GM23338 (cell line): Measurements from ENCODE around the gene OLFML2A. TPM values are rescaled to one million over a fixed set of nuclear protein-coding genes. Genes with fewer than 3 reads are reported as not detected.

Source experiments
- ATAC-seq: fragments of 200-7000 bp; cut with Tn5 transposase; 3 replicates; pipeline ENCODE4 v1.9.1; 2020
- DNase-seq: peaks from one replicate; pipeline ENCODE4 v3.0.0-alpha.2; 2015; ENCODE audit warnings: low spot score
- H2AFZ ChIP-seq: fragments of 200-600 bp; sonication (generic); 2 replicates; pipeline ENCODE4 v1.8.0; 2016; ENCODE audit warnings: antibody characterized with exemption, mild to moderate bottlenecking, moderate library complexity
- H3F3A ChIP-seq: fragments of 200-600 bp; sonication (generic); replicated peaks from 2 replicates; pipeline ENCODE4 v1.8.0; 2017; ENCODE audit warnings: antibody characterized with exemption, mixed run types, low read depth
- H3K27ac ChIP-seq: fragments of 200-600 bp; sonication (generic); 2 replicates; pipeline ENCODE4 v1.6.1; 2016; ENCODE audit warnings: low read depth
- H3K27me3 ChIP-seq: fragments of 200-600 bp; sonication (generic); 2 replicates; pipeline ENCODE4 v1.8.0; 2016; ENCODE audit warnings: mild to moderate bottlenecking, mixed run types, moderate library complexity; ENCODE audit not compliant: insufficient read depth
- H3K36me3 ChIP-seq: fragments of 200-600 bp; sonication (generic); 2 replicates; pipeline ENCODE4 v1.8.0; 2016; ENCODE audit warnings: mild to moderate bottlenecking; ENCODE audit not compliant: insufficient read depth
- H3K4me1 ChIP-seq: fragments of 200-600 bp; sonication (generic); 2 replicates; pipeline ENCODE4 v1.8.0; 2016; ENCODE audit warnings: mild to moderate bottlenecking, moderate library complexity; ENCODE audit not compliant: insufficient read depth
- H3K4me2 ChIP-seq: fragments of 200-600 bp; sonication (generic); 2 replicates; pipeline ENCODE4 v1.7.1; 2017; ENCODE audit warnings: mixed run types
- H3K4me3 ChIP-seq: fragments of 200-600 bp; sonication (generic); 2 replicates; pipeline ENCODE4 v1.6.1; 2016; ENCODE audit warnings: mixed run types
- H3K79me2 ChIP-seq: fragments of 200-600 bp; sonication (generic); replicated peaks from 2 replicates; pipeline ENCODE4 v1.8.0; 2017; ENCODE audit warnings: mild to moderate bottlenecking; ENCODE audit not compliant: insufficient read depth
- H3K9me2 ChIP-seq: fragments of 200-600 bp; sonication (generic); 2 replicates; pipeline ENCODE4 v1.8.0; 2017; ENCODE audit not compliant: insufficient read depth
- H4K20me1 ChIP-seq: fragments of 200-600 bp; sonication (generic); replicated peaks from 2 replicates; pipeline ENCODE4 v1.8.0; 2017; ENCODE audit warnings: mild to moderate bottlenecking; ENCODE audit not compliant: insufficient read depth
- H3K27ac Mint-ChIP-seq: 2 replicates; pipeline ENCODE4 v1.8.0; 2020; ENCODE audit warnings: inconsistent platforms, mild to moderate bottlenecking, moderate library complexity, mixed read lengths
- H3K27me3 Mint-ChIP-seq: 3 replicates; pipeline ENCODE4 v1.8.0; 2022; ENCODE audit warnings: low read depth, mild to moderate bottlenecking, moderate library complexity, mixed read lengths, inconsistent platforms; ENCODE audit not compliant: insufficient read depth, poor library complexity
- H3K36me3 Mint-ChIP-seq: 3 replicates; pipeline ENCODE4 v1.8.0; 2021; ENCODE audit warnings: low read depth, mild to moderate bottlenecking, inconsistent platforms, moderate library complexity, mixed read lengths
- H3K4me1 Mint-ChIP-seq: 3 replicates; pipeline ENCODE4 v1.8.0; 2020; ENCODE audit warnings: mild to moderate bottlenecking, inconsistent platforms, mixed read lengths
- H3K4me3 Mint-ChIP-seq: 3 replicates; pipeline ENCODE4 v1.8.0; 2021; ENCODE audit warnings: moderate library complexity, mild to moderate bottlenecking, inconsistent platforms, mixed read lengths
- H3K9me3 Mint-ChIP-seq: 3 replicates; pipeline ENCODE4 v1.8.0; 2020; ENCODE audit warnings: moderate library complexity, mild to moderate bottlenecking, inconsistent platforms, mixed read lengths
- CREB1 ChIP-seq: fragments of 250-450 bp; sonication (Bioruptor Pico); IDR thresholded peaks from 2 replicates; pipeline ENCODE4 v1.5.0; 2020; ENCODE audit warnings: low read depth, mild to moderate bottlenecking, moderate library complexity
- EZH2phosphoT487 ChIP-seq: fragments of 200-600 bp; sonication (generic); IDR thresholded peaks from one replicate; pipeline ENCODE4 v1.8.1; 2018; ENCODE audit warnings: antibody characterized with exemption; ENCODE audit not compliant: unreplicated experiment
- NANOG ChIP-seq: IDR thresholded peaks from 2 replicates; pipeline ENCODE4 v1.6.1; 2016; ENCODE audit warnings: antibody characterized with exemption, borderline replicate concordance
- STAT1 ChIP-seq: IDR thresholded peaks from one replicate; pipeline ENCODE4 v1.6.1; 2016; ENCODE audit warnings: antibody characterized with exemption; ENCODE audit not compliant: unreplicated experiment
- ZNF114 ChIP-seq: fragments of 250-450 bp; sonication (Bioruptor Pico); IDR thresholded peaks from 2 replicates; pipeline ENCODE4 v1.5.0; 2020; ENCODE audit warnings: mild to moderate bottlenecking, moderate library complexity
- polyA plus RNA-seq: library from polyadenylated mRNA; unstranded; fragments of >200 nt; fragmentation: Nextera tagmentation; extraction: Ambion mirVana; gene quantifications from 2 replicates; pipeline ENCODE4 v1.2.1, GENCODE V29; 2016
- total RNA-seq: library from RNA; depleted of rRNA; stranded (reverse); fragments of >200 nt; shearing (Covaris generic); gene quantifications from 2 replicates; pipeline ENCODE4 v1.2.3, GENCODE V29; 2014
- TF ChIP-seq, protein P1 (sequence below): IDR thresholded peaks from 2 replicates; pipeline ENCODE4 v1.6.1; 2016; ENCODE audit warnings: antibody characterized with exemption
- TF ChIP-seq, protein P2 (sequence below): fragments of 250-450 bp; sonication (Bioruptor Pico); IDR thresholded peaks from 2 replicates; pipeline ENCODE4 v1.5.0; 2020; ENCODE audit warnings: mild to moderate bottlenecking, moderate library complexity
- TF ChIP-seq, protein P3 (sequence below), 2 experiments: fragments of 200-600 bp in 1 of 2; sonication (generic) in 1 of 2; conservative IDR thresholded peaks; 2 replicates each; pipeline versions ENCODE4 v1.5.1 to v1.6.1; 2016 to 2017; ENCODE audit warnings: antibody characterized with exemption in 2 of 2, low read depth in 2 of 2, mild to moderate bottlenecking in 2 of 2, moderate library complexity in 1 of 2

OLFML2A gene
- total and polyA plus RNA-seq, 2 experiments from 2014 or later, result 1.1 to 6.7 TPM

DNA sequence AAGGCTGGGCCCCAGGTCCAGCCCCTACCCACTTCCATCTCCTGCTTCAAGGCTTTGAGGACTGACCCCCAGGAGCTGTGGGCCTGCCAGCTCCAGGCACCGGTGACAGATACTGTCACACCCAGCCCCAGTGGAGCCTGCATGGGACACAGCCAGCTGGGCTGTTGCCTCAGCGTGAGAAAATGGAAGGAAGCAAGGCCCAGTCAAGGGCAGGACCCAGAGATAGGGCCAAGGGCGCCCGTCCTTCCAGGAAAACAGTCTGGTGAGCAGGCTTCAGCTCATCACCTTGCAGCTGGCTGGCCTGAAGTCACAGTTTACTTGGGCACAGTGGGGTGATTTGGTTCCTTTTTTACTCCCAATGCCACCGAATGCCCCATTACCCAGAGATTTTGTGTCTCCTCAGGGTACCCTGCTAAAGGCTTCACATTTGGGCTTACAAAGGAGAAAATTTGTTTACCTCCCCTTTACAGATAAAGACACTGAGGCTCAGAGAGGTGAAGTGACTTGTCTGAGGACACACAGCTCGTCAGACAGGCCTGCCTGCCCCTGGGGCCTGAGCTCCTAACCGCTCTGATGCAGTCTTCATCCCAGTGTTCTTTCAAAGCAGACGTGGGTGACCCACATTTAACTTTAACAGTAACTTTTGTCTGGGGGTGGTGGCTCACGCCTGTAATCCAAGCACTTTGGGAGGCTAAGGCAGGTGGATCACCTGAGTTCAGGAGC is 54.9 kb downstream of the OLFML2A start:
- no peaks in the 10 kb centered on the region for H3K9me3 Mint-ChIP-seq
- no peak overlapping the region for H3K27ac ChIP-seq
- H3K27me3 Mint-ChIP-seq, result peaks cover 7% of the 10 kb centered on the region
- H4K20me1 ChIP-seq, result no peaks in the 10 kb centered on the region
- no peaks in the 10 kb centered on the region for H3K27me3 ChIP-seq
- no peak overlapping the region for H3K27ac Mint-ChIP-seq
- no peaks in the 10 kb centered on the region for H3K79me2 ChIP-seq
- H3F3A ChIP-seq, result no peaks in the 10 kb centered on the region
- no peaks in the 10 kb centered on the region for H3K36me3 ChIP-seq
- H3K4me3 ChIP-seq, result no peak overlapping the region
- no peak overlapping the region for H3K4me3 Mint-ChIP-seq
- TF ChIP-seq, protein P1, sequence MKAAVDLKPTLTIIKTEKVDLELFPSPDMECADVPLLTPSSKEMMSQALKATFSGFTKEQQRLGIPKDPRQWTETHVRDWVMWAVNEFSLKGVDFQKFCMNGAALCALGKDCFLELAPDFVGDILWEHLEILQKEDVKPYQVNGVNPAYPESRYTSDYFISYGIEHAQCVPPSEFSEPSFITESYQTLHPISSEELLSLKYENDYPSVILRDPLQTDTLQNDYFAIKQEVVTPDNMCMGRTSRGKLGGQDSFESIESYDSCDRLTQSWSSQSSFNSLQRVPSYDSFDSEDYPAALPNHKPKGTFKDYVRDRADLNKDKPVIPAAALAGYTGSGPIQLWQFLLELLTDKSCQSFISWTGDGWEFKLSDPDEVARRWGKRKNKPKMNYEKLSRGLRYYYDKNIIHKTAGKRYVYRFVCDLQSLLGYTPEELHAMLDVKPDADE, result no peak
- TF ChIP-seq CREB1 (CRISPR knock-in tag) (no peak), STAT1 (no peak), NANOG (no peak), EZH2phosphoT487 (no peak), ZNF114 (CRISPR knock-in tag) (no peak)
- TF ChIP-seq, protein P2, sequence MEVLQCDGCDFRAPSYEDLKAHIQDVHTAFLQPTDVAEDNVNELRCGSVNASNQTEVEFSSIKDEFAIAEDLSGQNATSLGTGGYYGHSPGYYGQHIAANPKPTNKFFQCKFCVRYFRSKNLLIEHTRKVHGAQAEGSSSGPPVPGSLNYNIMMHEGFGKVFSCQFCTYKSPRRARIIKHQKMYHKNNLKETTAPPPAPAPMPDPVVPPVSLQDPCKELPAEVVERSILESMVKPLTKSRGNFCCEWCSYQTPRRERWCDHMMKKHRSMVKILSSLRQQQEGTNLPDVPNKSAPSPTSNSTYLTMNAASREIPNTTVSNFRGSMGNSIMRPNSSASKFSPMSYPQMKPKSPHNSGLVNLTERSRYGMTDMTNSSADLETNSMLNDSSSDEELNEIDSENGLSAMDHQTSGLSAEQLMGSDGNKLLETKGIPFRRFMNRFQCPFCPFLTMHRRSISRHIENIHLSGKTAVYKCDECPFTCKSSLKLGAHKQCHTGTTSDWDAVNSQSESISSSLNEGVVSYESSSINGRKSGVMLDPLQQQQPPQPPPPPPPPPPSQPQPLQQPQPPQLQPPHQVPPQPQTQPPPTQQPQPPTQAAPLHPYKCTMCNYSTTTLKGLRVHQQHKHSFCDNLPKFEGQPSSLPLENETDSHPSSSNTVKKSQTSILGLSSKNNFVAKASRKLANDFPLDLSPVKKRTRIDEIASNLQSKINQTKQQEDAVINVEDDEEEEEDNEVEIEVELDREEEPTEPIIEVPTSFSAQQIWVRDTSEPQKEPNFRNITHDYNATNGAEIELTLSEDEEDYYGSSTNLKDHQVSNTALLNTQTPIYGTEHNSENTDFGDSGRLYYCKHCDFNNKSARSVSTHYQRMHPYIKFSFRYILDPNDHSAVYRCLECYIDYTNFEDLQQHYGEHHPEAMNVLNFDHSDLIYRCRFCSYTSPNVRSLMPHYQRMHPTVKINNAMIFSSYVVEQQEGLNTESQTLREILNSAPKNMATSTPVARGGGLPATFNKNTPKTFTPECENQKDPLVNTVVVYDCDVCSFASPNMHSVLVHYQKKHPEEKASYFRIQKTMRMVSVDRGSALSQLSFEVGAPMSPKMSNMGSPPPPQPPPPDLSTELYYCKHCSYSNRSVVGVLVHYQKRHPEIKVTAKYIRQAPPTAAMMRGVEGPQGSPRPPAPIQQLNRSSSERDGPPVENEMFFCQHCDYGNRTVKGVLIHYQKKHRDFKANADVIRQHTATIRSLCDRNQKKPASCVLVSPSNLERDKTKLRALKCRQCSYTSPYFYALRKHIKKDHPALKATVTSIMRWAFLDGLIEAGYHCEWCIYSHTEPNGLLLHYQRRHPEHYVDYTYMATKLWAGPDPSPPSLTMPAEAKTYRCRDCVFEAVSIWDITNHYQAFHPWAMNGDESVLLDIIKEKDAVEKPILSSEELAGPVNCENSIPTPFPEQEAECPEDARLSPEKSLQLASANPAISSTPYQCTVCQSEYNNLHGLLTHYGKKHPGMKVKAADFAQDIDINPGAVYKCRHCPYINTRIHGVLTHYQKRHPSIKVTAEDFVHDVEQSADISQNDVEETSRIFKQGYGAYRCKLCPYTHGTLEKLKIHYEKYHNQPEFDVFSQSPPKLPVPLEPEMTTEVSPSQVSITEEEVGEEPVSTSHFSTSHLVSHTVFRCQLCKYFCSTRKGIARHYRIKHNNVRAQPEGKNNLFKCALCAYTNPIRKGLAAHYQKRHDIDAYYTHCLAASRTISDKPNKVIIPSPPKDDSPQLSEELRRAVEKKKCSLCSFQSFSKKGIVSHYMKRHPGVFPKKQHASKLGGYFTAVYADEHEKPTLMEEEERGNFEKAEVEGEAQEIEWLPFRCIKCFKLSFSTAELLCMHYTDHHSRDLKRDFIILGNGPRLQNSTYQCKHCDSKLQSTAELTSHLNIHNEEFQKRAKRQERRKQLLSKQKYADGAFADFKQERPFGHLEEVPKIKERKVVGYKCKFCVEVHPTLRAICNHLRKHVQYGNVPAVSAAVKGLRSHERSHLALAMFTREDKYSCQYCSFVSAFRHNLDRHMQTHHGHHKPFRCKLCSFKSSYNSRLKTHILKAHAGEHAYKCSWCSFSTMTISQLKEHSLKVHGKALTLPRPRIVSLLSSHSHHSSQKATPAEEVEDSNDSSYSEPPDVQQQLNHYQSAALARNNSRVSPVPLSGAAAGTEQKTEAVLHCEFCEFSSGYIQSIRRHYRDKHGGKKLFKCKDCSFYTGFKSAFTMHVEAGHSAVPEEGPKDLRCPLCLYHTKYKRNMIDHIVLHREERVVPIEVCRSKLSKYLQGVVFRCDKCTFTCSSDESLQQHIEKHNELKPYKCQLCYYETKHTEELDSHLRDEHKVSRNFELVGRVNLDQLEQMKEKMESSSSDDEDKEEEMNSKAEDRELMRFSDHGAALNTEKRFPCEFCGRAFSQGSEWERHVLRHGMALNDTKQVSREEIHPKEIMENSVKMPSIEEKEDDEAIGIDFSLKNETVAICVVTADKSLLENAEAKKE (CRISPR knock-in tag), result no peak
- TF ChIP-seq, protein P3, sequence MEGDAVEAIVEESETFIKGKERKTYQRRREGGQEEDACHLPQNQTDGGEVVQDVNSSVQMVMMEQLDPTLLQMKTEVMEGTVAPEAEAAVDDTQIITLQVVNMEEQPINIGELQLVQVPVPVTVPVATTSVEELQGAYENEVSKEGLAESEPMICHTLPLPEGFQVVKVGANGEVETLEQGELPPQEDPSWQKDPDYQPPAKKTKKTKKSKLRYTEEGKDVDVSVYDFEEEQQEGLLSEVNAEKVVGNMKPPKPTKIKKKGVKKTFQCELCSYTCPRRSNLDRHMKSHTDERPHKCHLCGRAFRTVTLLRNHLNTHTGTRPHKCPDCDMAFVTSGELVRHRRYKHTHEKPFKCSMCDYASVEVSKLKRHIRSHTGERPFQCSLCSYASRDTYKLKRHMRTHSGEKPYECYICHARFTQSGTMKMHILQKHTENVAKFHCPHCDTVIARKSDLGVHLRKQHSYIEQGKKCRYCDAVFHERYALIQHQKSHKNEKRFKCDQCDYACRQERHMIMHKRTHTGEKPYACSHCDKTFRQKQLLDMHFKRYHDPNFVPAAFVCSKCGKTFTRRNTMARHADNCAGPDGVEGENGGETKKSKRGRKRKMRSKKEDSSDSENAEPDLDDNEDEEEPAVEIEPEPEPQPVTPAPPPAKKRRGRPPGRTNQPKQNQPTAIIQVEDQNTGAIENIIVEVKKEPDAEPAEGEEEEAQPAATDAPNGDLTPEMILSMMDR (conservative IDR thresholded peaks at IDR 0.05; ENCODE audit: low read depth in 2 of 2), result no peak
- H3K36me3 Mint-ChIP-seq, result no peaks in the 10 kb centered on the region
- no peaks in the 10 kb centered on the region for H3K4me1 ChIP-seq
- H3K4me1 Mint-ChIP-seq, result peaks cover 11% of the 10 kb centered on the region; the same call in 2 of the 3 replicates
- DNase-seq (no peak), ATAC-seq (no peak)
- no peaks in the 10 kb centered on the region for H3K9me2 ChIP-seq
- no peak overlapping the region for H2AFZ ChIP-seq
- H3K4me2 ChIP-seq, result no peak overlapping the region
